ENCODE measurements around the gene EGLN2. TPM values are rescaled to one million over a fixed set of nuclear protein-coding genes. Genes with fewer than 3 reads are reported as not detected.

EGLN2 gene
- total and polyA plus RNA-seq, 9 of the 15 experiments (the other 6 are each of a cell fraction or from before 2014, with no cell fraction given), result 9.6 to 114 (median 71.0) TPM

DNA sequence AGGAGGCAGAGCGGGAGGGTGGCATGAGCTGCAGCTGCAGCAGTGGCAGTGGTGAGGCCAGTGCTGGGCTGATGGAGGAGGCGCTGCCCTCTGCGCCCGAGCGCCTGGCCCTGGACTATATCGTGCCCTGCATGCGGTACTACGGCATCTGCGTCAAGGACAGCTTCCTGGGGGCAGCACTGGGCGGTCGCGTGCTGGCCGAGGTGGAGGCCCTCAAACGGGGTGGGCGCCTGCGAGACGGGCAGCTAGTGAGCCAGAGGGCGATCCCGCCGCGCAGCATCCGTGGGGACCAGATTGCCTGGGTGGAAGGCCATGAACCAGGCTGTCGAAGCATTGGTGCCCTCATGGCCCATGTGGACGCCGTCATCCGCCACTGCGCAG is 2.0 kb downstream of the EGLN2 start:
- ChIA-PET POLR2A (interaction anchor here (1.0 to 1.7 kb wide), 3 partner anchors 10 to 48 kb away, joined by 3 to 9 read pairs (median 6); partner anchors contain the start of gene RAB4B), CTCF (ENCODE audit: low intra/inter-chr PET ratio) (no interaction called here)
- WGBS (ENCODE audit: insufficient coverage, low coverage, missing lambda C conversion rate), result 97% methylated on average over 18 of the region's 27 CpGs
- FAIRE-seq (no peak), DNase-seq (ENCODE audit: extremely low read depth in 1 of 4, low spot score in 3 of 4) (no peak), ATAC-seq (no peak)
- no peaks in the 10 kb centered on the region for H3K9me3 ChIP-seq (replicated peaks; ENCODE audit: control insufficient read depth, insufficient read depth, low read depth, low read length)
- peak overlapping the region in 1 of 2 experiments; percentile 98; a peak in 2 of 4 replicates for H3K9ac ChIP-seq (ENCODE audit: insufficient read depth in 1 of 2, low read depth in 2 of 2, low read length in 2 of 2)
- peaks cover 58% of the 10 kb centered on the region; the same call in 2 of the 3 replicates for H3K36me3 ChIP-seq (ENCODE audit: control insufficient read depth, insufficient read depth, low read length)
- H4K20me1 ChIP-seq (replicated peaks; ENCODE audit: control insufficient read depth, insufficient read depth, low read length), result peaks cover 43% of the 10 kb centered on the region
- peaks cover 53 to 71% of the 10 kb centered on the region in 2 experiments for H3K4me1 ChIP-seq (replicated peaks in 1 of 2; ENCODE audit: control insufficient read depth in 2 of 2, insufficient read depth in 2 of 2, low read length in 2 of 2)
- peaks cover 67% of the 10 kb centered on the region for H3K79me2 ChIP-seq (ENCODE audit: control insufficient read depth, insufficient read depth, low read length)
- H3K27ac ChIP-seq (ENCODE audit: extremely low read depth, low read depth, low read length), result peak overlapping the region; percentile 52; the same call in 2 of the 3 replicates
- H2AFZ ChIP-seq (ENCODE audit: low read depth, low read length), result no peak overlapping the region
- intact Hi-C loops (cut with micrococcal nuclease) (no loop called here), in situ Hi-C loops (cut with MboI) (no loop called here)
- peaks cover 13% of the 10 kb centered on the region for H3K9me1 ChIP-seq (ENCODE audit: control insufficient read depth, insufficient read depth, low read length)
- H3K4me2 ChIP-seq (ENCODE audit: insufficient read depth, low read length), result peak overlapping the region; percentile 58
- BruUV-seq (replicated peaks), result no TSS peak
- peak overlapping the region; percentile 13; the same call in 1 of the 2 replicates for H3K4me3 ChIP-seq
- no peaks in the 10 kb centered on the region for H3K27me3 ChIP-seq (ENCODE audit: control insufficient read depth in 2 of 2, insufficient read depth in 2 of 2, low read length in 2 of 2)
- TF ChIP-seq GABPB2 (CRISPR knock-in tag; conservative IDR thresholded peaks at IDR 0.05) (no peak), TEAD1 (CRISPR knock-in tag; IDR thresholded peaks at IDR 0.05) (no peak), ZNF217 (CRISPR knock-in tag; IDR thresholded peaks at IDR 0.05) (no peak), LCOR (CRISPR knock-in tag; IDR thresholded peaks at IDR 0.05) (no peak), ZNF584 (CRISPR knock-in tag; IDR thresholded peaks at IDR 0.05; ENCODE audit: low read depth) (no peak), ZNF507 (tag; conservative IDR thresholded peaks at IDR 0.05) (no peak), NUFIP1 (IDR thresholded peaks at IDR 0.05; ENCODE audit: partially characterized antibody) (no peak), ETV5 (CRISPR knock-in tag; IDR thresholded peaks at IDR 0.05; ENCODE audit: low read depth) (no peak), SIX5 (IDR thresholded peaks at IDR 0.05; ENCODE audit: borderline replicate concordance in 1 of 2, insufficient read depth in 1 of 2, low read depth in 1 of 2, low read length in 2 of 2) (no peak), KAT2B (IDR thresholded peaks at IDR 0.05; ENCODE audit: low read depth, low read length) (no peak), FOXA3 (CRISPR knock-in tag; conservative IDR thresholded peaks at IDR 0.05 in 1 of 2, IDR thresholded peaks at IDR 0.05 in 1 of 2) (no peak), NR2C2 (CRISPR knock-in tag; IDR thresholded peaks at IDR 0.05) (0 out of 2 replicates have a peak, but pooled peaks have one; percentile 38), NR2C2 (tag; IDR thresholded peaks at IDR 0.05) (no peak), BRF1 (IDR thresholded peaks at IDR 0.05; ENCODE audit: borderline replicate concordance, extremely low read depth, insufficient read length) (no peak), ZNF764 (CRISPR knock-in tag; IDR thresholded peaks at IDR 0.05; ENCODE audit: low read depth) (no peak), SRSF9 (IDR thresholded peaks at IDR 0.05; ENCODE audit: borderline replicate concordance, low read depth, low read length) (no peak), POLR2G (IDR thresholded peaks at IDR 0.05; ENCODE audit: low read depth, low read length) (peak; percentile 71), SUPT5H (IDR thresholded peaks at IDR 0.05) (0 out of 2 replicates have a peak, but pooled peaks have one; percentile 21)
- TF ChIP-seq, protein P1, sequence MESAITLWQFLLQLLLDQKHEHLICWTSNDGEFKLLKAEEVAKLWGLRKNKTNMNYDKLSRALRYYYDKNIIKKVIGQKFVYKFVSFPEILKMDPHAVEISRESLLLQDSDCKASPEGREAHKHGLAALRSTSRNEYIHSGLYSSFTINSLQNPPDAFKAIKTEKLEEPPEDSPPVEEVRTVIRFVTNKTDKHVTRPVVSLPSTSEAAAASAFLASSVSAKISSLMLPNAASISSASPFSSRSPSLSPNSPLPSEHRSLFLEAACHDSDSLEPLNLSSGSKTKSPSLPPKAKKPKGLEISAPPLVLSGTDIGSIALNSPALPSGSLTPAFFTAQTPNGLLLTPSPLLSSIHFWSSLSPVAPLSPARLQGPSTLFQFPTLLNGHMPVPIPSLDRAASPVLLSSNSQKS (CRISPR knock-in tag; IDR thresholded peaks at IDR 0.05), result no peak
- TF ChIP-seq, protein P2, sequence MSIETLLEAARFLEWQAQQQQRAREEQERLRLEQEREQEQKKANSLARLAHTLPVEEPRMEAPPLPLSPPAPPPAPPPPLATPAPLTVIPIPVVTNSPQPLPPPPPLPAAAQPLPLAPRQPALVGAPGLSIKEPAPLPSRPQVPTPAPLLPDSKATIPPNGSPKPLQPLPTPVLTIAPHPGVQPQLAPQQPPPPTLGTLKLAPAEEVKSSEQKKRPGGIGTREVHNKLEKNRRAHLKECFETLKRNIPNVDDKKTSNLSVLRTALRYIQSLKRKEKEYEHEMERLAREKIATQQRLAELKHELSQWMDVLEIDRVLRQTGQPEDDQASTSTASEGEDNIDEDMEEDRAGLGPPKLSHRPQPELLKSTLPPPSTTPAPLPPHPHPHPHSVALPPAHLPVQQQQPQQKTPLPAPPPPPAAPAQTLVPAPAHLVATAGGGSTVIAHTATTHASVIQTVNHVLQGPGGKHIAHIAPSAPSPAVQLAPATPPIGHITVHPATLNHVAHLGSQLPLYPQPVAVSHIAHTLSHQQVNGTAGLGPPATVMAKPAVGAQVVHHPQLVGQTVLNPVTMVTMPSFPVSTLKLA (conservative IDR thresholded peaks at IDR 0.05), result no peak

All from K562 (cell line).